K562 (cell line): ENCODE results near the gene RPS6KA4. TPM values are rescaled to one million over a fixed set of nuclear protein-coding genes. Genes with fewer than 3 reads are reported as not detected.

ENCODE experiments used
- BRD9 ChIP-seq: fragments of 450-650 bp; IDR thresholded peaks from 2 replicates; pipeline ENCODE4 v1.6.1; 2018; ENCODE audit warnings: low read depth; ENCODE audit not compliant: partially characterized antibody
- C11orf30 ChIP-seq: fragments of 450-650 bp; IDR thresholded peaks from 2 replicates; pipeline ENCODE4 v1.6.1; 2016; ENCODE audit warnings: low read depth, mild to moderate bottlenecking
- CBX8 ChIP-seq: fragments of 200-600 bp; sonication (generic); IDR thresholded peaks from 2 replicates; pipeline ENCODE4 v1.6.1; 2012; ENCODE audit warnings: borderline replicate concordance, mixed run types, low read depth, mild to moderate bottlenecking, moderate library complexity, mixed read lengths, low read length, control low read depth, inconsistent platforms; ENCODE audit not compliant: poor library complexity, severe bottlenecking; ENCODE audit errors: extremely low read depth
- EZH2 ChIP-seq: IDR thresholded peaks from 2 replicates; pipeline ENCODE4 v1.6.1; 2012; ENCODE audit warnings: low read depth, mild to moderate bottlenecking, inconsistent platforms, low read length, borderline replicate concordance
- GTF2F1 ChIP-seq: IDR thresholded peaks from 2 replicates; pipeline ENCODE4 v1.6.1; 2011; ENCODE audit warnings: low read depth, low read length, improper control_type of control experiment
- IFI16 ChIP-seq: fragments of 250-450 bp; sonication (Bioruptor Pico); IDR thresholded peaks from 2 replicates; pipeline ENCODE4 v2.1.2; 2022; ENCODE audit warnings: mild to moderate bottlenecking, inconsistent platforms
- KLF1 ChIP-seq: fragments of 450-650 bp; IDR thresholded peaks from 2 replicates; pipeline ENCODE4 v1.6.1; 2016; ENCODE audit warnings: missing genetic modification characterization, missing compliant biosample characterization
- KLF16 ChIP-seq: IDR thresholded peaks from 2 replicates; pipeline ENCODE4 v1.6.1; 2016; ENCODE audit warnings: antibody characterized with exemption
- SMAD1 ChIP-seq: fragments of 150-350 bp; IDR thresholded peaks from 2 replicates; pipeline ENCODE4 v1.6.1; 2014; ENCODE audit warnings: low read length, low read depth; ENCODE audit not compliant: partially characterized antibody
- STAT5B ChIP-seq: fragments of 250-450 bp; sonication (Bioruptor Pico); IDR thresholded peaks from 2 replicates; pipeline ENCODE4 v1.8.0; 2021; ENCODE audit warnings: mild to moderate bottlenecking, inconsistent platforms
- TBP ChIP-seq: optimal IDR thresholded peaks from 2 replicates; pipeline ENCODE3; 2011; ENCODE audit warnings: low read depth, low read length, improper control_type of control experiment
- ZNF436 ChIP-seq: fragments of 250-450, 450-650 bp; sonication (Bioruptor Pico); formaldehyde crosslinking; IDR thresholded peaks from 2 replicates; pipeline ENCODE4 v1.7.0; 2020; ENCODE audit warnings: mild to moderate bottlenecking
- polyA plus RNA-seq, 8 experiments: library from polyadenylated mRNA; depleted of rRNA in 4 of 8; stranded (reverse) in 5 of 8; unstranded in 3 of 8; fragments of >200 nt; fragmentation: Nextera tagmentation in 2 of 8; fragmentation: Illumina TruSeq in 1 of 8; extraction: Ambion mirVana in 2 of 8; extraction: Trizol in 1 of 8; gene quantifications; 2 replicates each; pipeline versions ENCODE4 v1.2.1 to v1.2.3, GENCODE V29; 2011 to 2014; ENCODE audit warnings: inconsistent platforms in 1 of 8, missing spikeins in 1 of 8
- total RNA-seq, 7 experiments: library from RNA; depleted of rRNA in 6 of 7; stranded (reverse); fragments of >200 nt in 6 of 7; fragmentation: Illumina TruSeq in 2 of 7; extraction: Trizol in 2 of 7; gene quantifications; 2 replicates each; pipeline versions ENCODE4 v1.2.1 to v1.2.3, GENCODE V29; 2011 to 2021; ENCODE audit warnings: low replicate concordance in 1 of 7
- TF ChIP-seq, protein P1 (sequence below): fragments of 250-450 bp; sonication (Bioruptor Pico); IDR thresholded peaks from 2 replicates; pipeline ENCODE4 v1.8.0; 2022; ENCODE audit warnings: inconsistent platforms, mild to moderate bottlenecking, moderate library complexity, borderline replicate concordance

RPS6KA4 gene
- total and polyA plus RNA-seq, 9 of the 15 experiments (the other 6 are each of a cell fraction or from before 2014, with no cell fraction given) = 0.15 to 23.8 (median 9.8) TPM

DNA sequence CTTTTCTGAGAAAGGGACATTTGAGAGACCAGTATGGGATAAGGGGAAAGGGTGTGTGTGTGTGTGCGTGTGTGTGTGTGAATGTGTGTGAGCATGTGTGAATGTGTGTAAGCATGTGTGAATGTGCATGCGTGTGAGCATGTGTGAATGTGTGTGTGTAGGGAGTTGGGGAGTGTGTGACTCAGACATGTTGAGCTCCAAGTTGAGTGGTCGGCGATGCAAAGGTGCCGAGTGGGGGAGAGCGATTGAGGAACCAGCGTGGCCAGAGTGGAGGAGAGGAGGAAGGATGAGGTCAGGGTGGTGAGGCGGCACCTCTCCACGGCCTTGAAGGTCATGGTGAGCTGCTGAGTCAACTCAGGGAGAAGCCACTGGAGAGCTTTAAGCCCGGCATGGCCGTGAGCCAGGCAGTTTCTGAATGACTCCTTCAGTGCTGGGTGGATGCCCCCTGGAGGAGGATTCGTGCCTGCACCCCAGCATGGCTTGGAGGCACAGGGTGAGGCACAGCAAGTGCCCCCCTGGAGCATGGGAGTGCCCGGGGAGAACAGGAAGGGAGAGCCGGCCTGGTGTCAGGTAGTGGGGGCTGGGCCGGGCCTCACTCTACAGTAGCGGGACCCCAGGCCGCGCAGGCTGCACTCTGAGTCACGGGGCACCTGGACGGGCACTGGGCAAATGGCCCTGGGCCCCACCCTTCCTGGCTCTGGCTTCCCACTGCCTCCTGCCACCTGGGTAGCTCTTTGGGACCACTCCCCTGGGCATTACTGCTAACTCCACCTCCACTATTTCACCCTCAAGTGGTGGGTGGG is 27.2 kb upstream of the RPS6KA4 start (continued):
- TF ChIP-seq ZNF436 (no peak), EZH2 (no peak), KLF1 (tag) (no peak), STAT5B (CRISPR knock-in tag) (no peak), CBX8 (no peak), BRD9 (peak; percentile 87), SMAD1 (no peak), C11orf30 (peak; percentile 82), KLF16 (no peak), IFI16 (CRISPR knock-in tag) (no peak), TBP (peak; percentile 32), GTF2F1 (no peak)
- TF ChIP-seq, protein P1, sequence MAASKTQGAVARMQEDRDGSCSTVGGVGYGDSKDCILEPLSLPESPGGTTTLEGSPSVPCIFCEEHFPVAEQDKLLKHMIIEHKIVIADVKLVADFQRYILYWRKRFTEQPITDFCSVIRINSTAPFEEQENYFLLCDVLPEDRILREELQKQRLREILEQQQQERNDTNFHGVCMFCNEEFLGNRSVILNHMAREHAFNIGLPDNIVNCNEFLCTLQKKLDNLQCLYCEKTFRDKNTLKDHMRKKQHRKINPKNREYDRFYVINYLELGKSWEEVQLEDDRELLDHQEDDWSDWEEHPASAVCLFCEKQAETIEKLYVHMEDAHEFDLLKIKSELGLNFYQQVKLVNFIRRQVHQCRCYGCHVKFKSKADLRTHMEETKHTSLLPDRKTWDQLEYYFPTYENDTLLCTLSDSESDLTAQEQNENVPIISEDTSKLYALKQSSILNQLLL (CRISPR knock-in tag) = no peak
